Activated naive CD4-positive, alpha-beta T cell treated with anti-CD3 and anti-CD28 coated beads for 36 hours (primary cell): ENCODE results near the gene ITGA11. TPM values are rescaled to one million over a fixed set of nuclear protein-coding genes. Genes with fewer than 3 reads are reported as not detected.

Source experiments
- CTCF ChIA-PET: fragments of 350-600 bp; sonication (Branson Sonifier 250); formaldehyde crosslinking; loops from one replicate; lab custom pipeline; 2021; ENCODE audit warnings: antibody characterized with exemption; lab: Charles Lee
- DNase-seq: peaks from one replicate; pipeline ENCODE4 v3.0.0-alpha.2; 2020
- H3K27ac Mint-ChIP-seq: one replicate; pipeline ENCODE4 v1.8.0; 2021; ENCODE audit warnings: mild to moderate bottlenecking, mixed read lengths
- H3K27me3 Mint-ChIP-seq: one replicate; pipeline ENCODE4 v1.8.0; 2021; ENCODE audit warnings: low read depth, mixed read lengths
- H3K36me3 Mint-ChIP-seq: one replicate; pipeline ENCODE4 v1.8.0; 2021; ENCODE audit warnings: low read depth, mixed read lengths
- H3K4me1 Mint-ChIP-seq: one replicate; pipeline ENCODE4 v1.8.0; 2021; ENCODE audit warnings: low read depth, mixed read lengths
- H3K4me3 Mint-ChIP-seq: one replicate; pipeline ENCODE4 v1.8.0; 2021; ENCODE audit warnings: mild to moderate bottlenecking, moderate library complexity, mixed read lengths
- H3K9me3 Mint-ChIP-seq: one replicate; pipeline ENCODE4 v1.8.0; 2021; ENCODE audit warnings: mixed read lengths
- intact Hi-C: fragments of 100-400 bp; cut with micrococcal nuclease; formaldehyde crosslinking; loops from one replicate; pipeline ENCODE4 v1.15.1; 2023
- total RNA-seq, 2 experiments: library from RNA; stranded (reverse); gene quantifications; one replicate each; pipeline ENCODE4 v1.2.3, GENCODE V29; 2021

The ITGA11 gene
- total RNA-seq, 2 experiments from 2014 or later, result 0.02 to 0.12 TPM

DNA sequence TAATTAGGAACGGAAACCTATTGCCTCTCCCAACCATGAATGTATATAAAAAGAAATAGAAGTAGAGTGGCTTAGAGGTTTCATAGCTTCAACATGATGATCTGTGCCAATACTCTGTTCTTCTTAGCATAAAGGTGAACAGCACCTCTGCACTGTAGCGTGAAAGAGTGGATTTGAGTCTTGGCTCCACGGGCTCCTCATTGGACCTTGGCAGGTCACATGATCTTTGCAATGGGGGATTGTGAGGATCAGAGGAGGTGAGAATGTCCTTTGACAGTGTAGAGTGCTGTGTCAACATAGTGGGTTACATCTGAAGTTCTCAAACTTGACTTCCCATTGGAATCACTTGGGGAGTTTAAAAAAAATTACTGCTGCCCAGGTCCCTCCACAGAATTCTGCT, 103.0 kb downstream of the ITGA11 start:
- Mint-ChIP-seq H3K27ac (no peak overlapping the region), H3K4me3 (no peak overlapping the region), H3K36me3 (no peaks in the 10 kb centered on the region), H3K27me3 (no peaks in the 10 kb centered on the region), H3K9me3 (no peaks in the 10 kb centered on the region), H3K4me1 (peaks cover 28% of the 10 kb centered on the region)
- intact Hi-C loops, result no loop called here
- no peak for DNase-seq
- CTCF ChIA-PET, result interaction anchor here (0.8 to 1.4 kb wide), 3 partner anchors 14 to 67 kb away, joined by 3 to 4 read pairs (median 3); no protein-coding TSS in a partner anchor

DNA sequence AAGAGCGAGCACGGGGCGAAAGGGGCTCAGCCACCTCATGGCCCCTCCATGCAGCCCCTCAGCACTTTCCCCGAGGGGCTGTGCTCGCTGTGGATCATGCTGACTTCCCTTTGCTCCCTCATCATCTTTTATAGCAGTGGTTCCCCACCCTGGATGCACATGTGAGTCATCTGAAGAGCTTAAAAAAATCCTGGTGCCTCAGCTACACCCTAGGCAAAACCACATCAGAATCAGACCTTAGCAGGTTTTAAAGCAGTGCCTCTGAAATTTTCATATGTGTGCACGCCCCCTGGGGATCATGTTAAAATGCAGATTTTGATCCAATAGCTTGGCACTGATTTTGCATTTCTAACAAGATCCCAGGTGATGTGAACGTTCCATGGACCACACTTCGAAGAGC, 103.5 kb downstream of the ITGA11 start:
- peak; percentile 16 for DNase-seq
- Mint-ChIP-seq H3K4me3 (no peak overlapping the region), H3K27ac (no peak overlapping the region), H3K9me3 (no peaks in the 10 kb centered on the region), H3K36me3 (no peaks in the 10 kb centered on the region), H3K4me1 (peaks cover 28% of the 10 kb centered on the region), H3K27me3 (no peaks in the 10 kb centered on the region)
- CTCF ChIA-PET, result interaction anchor here (0.8 to 1.4 kb wide), 2 partner anchors 22 to 67 kb away, joined by 3 to 4 read pairs; no protein-coding TSS in a partner anchor
- intact Hi-C loops, result no loop called here

DNA sequence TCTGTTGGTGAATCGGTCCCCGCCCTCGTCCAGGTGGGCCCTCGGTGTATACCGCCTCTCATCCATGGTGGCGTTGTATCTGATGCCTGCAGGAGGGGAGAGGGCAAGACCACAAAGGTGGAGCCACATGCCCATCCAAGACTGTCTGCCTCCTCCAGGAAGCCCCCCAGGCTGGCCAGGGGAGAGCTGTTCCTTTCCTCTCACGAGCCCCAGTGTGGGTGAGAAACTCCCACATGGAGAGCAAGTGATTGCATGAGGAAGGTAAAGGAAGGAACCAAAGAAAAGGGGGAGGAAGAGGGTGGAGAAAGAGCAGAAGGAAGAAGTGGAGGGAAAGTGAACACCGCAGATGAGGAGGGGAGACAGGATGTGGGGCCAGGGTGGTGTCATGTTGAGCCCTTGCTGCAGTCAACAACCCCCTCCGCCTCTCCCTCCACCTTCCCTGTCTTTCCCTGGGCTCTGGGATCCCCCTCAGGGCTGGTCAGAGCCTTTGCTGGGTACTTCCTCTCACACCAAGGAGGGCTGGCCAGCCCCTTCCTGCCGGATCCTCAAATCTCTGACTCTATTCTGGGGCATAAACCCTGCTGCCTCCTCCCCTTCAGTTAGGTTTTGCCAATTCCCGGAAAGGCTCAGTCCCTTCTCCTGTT, 105.1 kb downstream of the ITGA11 start:
- H3K9me3 Mint-ChIP-seq, result no peaks in the 10 kb centered on the region
- no peaks in the 10 kb centered on the region for H3K36me3 Mint-ChIP-seq
- no peak overlapping the region for H3K4me3 Mint-ChIP-seq
- no peaks in the 10 kb centered on the region for H3K27me3 Mint-ChIP-seq
- DNase-seq, result peak; percentile 19
- peaks cover 28% of the 10 kb centered on the region for H3K4me1 Mint-ChIP-seq
- intact Hi-C loops, result no loop called here
- CTCF ChIA-PET, result interaction anchor here (0.5 kb wide), 1 partner anchor 297 kb away, joined by 3 read pairs; no protein-coding TSS in a partner anchor
- H3K27ac Mint-ChIP-seq, result no peak overlapping the region

DNA sequence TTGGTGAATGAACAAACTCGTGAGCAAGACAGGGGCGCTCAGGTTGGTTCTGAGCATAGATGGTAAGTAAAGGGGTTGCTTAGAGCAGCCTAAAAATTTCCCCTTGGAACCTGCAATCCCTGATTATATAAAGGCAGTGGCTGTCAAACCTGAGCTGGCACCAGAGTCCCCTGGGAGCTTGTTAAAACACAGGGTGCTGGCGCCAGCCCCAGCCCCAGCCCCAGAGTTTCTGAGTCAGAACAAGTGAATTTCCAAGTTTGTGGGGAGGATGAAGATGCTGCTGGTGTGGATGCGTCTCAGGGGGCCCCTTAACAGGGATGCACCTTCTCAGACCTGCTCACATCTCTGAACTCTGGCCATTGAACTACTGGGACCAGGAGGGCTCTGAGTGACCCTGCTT, 106.2 kb downstream of the ITGA11 start:
- no peak overlapping the region for H3K4me3 Mint-ChIP-seq
- DNase-seq, result no peak
- H3K4me1 Mint-ChIP-seq, result peaks cover 28% of the 10 kb centered on the region
- no peaks in the 10 kb centered on the region for H3K9me3 Mint-ChIP-seq
- H3K27me3 Mint-ChIP-seq, result no peaks in the 10 kb centered on the region
- no peaks in the 10 kb centered on the region for H3K36me3 Mint-ChIP-seq
- no peak overlapping the region for H3K27ac Mint-ChIP-seq
- intact Hi-C loops, result no loop called here
- CTCF ChIA-PET, result no interaction called here

DNA sequence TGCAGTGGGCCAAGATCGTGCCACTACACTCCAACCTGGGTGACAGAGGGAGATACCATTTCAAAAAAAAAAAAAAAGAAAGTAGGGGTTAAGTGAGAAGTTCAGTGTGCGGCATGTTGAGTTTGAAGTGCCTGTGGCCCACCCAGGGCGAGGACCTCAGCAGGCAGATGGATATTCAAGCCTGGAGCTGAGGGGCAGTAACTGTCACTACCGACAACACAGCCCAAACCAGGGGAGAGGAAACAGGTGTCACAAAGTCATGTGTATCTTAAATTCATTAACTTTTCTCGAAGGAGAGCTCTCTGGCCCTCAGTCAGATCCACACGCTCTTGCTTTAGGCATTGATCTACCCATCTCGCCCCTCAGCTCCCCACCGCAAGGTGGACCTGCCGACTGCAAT, 109.2 kb downstream of the ITGA11 start:
- CTCF ChIA-PET, result interaction anchor here (1.5 kb wide), 1 partner anchor 16 kb away, joined by 5 read pairs; no protein-coding TSS in a partner anchor
- no peak overlapping the region for H3K27ac Mint-ChIP-seq

DNA sequence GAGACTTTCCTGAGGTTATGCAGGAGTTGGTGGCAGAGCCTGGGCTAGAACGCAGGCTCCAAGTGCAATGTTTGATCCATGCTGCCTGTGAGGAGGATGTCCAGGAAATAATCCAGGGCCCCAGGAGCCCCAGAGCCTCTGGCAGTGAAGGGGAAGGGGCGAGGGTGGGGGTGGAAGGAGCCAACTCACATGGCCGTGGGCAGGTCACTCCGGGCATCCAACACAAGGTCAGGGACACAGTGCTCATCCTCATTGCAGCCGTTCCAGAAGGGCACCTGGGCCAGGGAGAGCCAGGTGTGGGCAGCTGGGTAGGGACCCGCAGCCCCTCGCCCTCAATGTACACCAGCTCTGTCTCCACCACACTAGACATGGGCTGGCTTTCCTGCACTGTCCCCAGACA, 110.7 kb downstream of the ITGA11 start:
- H3K27me3 Mint-ChIP-seq, result no peaks in the 10 kb centered on the region
- H3K27ac Mint-ChIP-seq, result no peak overlapping the region
- H3K4me3 Mint-ChIP-seq, result no peak overlapping the region
- peaks cover 2% of the 10 kb centered on the region for H3K4me1 Mint-ChIP-seq
- CTCF ChIA-PET, result interaction anchor here (1.0 kb wide), 1 partner anchor 9 kb away, joined by 3 read pairs; no protein-coding TSS in a partner anchor
- no peaks in the 10 kb centered on the region for H3K9me3 Mint-ChIP-seq
- intact Hi-C loops, result no loop called here
- DNase-seq, result no peak
- H3K36me3 Mint-ChIP-seq, result no peaks in the 10 kb centered on the region

More for the DNA sequence above, 109.2 kb downstream of the ITGA11 start:
- peaks cover 15% of the 10 kb centered on the region for H3K4me1 Mint-ChIP-seq
- no peaks in the 10 kb centered on the region for H3K36me3 Mint-ChIP-seq
- no peak overlapping the region for H3K4me3 Mint-ChIP-seq
- H3K9me3 Mint-ChIP-seq, result no peaks in the 10 kb centered on the region
- intact Hi-C loops, result no loop called here
- no peaks in the 10 kb centered on the region for H3K27me3 Mint-ChIP-seq
- DNase-seq, result no peak

DNA sequence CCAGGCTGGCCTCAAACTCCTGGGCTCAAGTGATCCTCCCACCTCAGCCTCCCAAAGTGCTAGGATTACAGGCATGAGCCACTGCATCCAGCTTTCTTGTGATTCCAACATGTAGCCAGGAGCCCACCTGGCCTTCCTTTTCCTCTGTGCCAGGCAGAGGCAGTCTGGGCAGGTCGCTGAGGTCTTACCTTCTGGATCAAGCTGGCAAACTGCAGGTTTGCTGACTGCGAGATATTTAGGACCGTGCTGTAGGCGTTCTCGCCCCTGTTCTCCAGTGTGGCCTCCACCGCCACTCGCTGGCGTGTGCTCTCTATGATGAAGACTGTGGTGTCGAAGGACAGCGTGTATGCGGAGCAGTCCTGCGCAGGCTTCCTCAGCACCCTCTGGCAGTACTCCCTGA, 112.0 kb downstream of the ITGA11 start:
- intact Hi-C loops, result no loop called here
- DNase-seq, result no peak
- CTCF ChIA-PET, result interaction anchor here (0.5 to 1.6 kb wide), 2 partner anchors 14 to 67 kb away, joined by 3 to 5 read pairs; no protein-coding TSS in a partner anchor
- Mint-ChIP-seq H3K27me3 (no peaks in the 10 kb centered on the region), H3K4me3 (no peak overlapping the region), H3K27ac (no peak overlapping the region), H3K36me3 (no peaks in the 10 kb centered on the region), H3K4me1 (no peaks in the 10 kb centered on the region), H3K9me3 (no peaks in the 10 kb centered on the region)

DNA sequence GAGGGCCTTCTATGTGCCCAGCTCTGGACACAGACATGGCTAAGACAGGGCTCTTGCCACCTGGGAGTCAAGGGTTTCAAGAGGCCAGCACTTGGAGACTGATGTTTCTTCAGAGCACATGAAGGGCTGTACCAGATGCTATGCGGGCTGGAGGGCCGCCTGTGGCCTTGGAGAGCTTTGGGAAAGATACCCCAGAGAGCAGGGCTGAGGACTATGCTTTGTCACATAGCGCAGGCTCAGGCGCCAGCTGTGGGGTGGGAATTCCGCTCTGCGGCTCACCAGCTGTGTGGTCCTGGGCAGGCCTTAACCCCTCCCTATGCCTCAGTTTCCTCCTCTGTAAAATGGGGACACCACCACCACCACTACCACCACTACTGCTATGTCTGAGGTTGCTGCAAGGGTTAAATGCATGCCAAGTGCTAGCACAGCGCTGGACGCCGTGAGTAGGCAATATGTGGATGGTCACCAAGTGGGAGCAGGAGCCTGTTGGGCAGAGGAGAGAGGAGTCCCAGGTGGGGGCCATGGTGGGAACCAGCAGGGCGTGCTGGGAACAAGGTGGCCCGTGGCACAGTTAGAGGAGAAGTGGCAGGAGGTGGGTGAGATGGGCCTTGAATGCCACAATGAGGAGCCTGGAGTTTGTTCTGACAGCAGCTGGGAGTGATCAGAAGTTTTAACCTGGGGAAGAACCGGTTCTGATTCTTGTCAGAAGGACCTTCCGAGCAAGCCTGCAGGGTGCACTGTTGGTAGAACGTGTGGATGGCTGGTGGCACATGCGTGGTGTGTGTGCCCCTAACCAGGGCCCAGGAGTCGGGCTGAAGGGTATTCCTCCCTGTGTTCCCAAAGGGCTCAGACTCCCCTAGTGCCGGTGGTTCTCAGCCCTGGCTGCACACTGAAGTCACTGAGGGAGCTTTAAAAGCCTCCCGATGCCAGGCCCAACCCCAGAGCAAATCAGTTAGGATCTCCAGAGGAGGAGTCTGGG, 112.7 kb downstream of the ITGA11 start:
- no peaks in the 10 kb centered on the region for H3K9me3 Mint-ChIP-seq
- no peaks in the 10 kb centered on the region for H3K36me3 Mint-ChIP-seq

DNA sequence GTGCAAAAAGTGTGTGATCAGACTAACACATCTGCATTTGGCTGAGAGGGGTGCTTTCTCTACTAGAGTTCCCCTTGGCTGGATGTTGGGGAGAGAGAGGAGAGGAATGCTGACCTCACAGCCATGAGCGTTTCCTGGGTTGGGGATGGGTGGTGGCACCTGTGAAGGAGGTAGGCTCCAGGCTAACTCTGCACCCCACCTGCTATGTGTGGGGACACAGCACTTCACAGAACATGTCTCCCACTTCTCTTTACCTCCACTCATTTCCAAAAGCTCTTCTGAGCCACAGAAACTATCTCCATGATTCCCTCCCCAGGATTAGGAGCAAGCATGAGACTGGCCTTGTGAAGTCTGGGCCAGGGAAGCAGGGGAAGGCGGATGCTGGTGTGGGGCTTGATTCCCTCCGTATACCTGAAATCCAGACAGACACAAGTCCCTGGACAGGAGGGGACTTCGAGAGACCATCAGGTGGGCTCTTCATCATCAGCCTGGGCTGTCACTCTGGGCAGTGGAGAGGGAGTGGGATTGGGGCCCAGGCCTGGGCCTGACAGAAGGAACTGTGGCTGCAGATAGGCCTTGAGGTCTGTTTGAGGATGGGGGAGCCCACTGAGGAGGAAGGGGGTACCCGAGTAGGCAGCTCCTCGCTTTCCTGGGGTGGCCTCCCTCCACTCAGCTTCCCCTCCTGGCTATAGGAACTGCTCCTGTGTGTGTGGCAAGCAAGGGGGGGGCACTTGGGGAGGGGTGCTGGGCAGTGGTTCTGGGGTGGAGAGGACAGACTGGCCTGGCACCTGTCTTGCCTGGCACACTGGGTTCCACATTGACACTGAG, 113.7 kb downstream of the ITGA11 start:
- H3K4me1 Mint-ChIP-seq, result no peaks in the 10 kb centered on the region
- H3K9me3 Mint-ChIP-seq, result no peaks in the 10 kb centered on the region
- CTCF ChIA-PET, result interaction anchor here (1.6 kb wide), 1 partner anchor 12 kb away, joined by 5 read pairs; no protein-coding TSS in a partner anchor
- intact Hi-C loops, result no loop called here
- DNase-seq, result no peak
- no peaks in the 10 kb centered on the region for H3K27me3 Mint-ChIP-seq
- H3K4me3 Mint-ChIP-seq, result no peak overlapping the region
- H3K27ac Mint-ChIP-seq, result no peak overlapping the region
- H3K36me3 Mint-ChIP-seq, result no peaks in the 10 kb centered on the region

More for the DNA sequence above, 112.7 kb downstream of the ITGA11 start:
- Mint-ChIP-seq H3K27ac (no peak overlapping the region), H3K4me3 (no peak overlapping the region), H3K4me1 (no peaks in the 10 kb centered on the region), H3K27me3 (no peaks in the 10 kb centered on the region)
- DNase-seq, result no peak
- intact Hi-C loops, result no loop called here
- CTCF ChIA-PET, result interaction anchor here (0.5 to 1.6 kb wide), 2 partner anchors 13 to 66 kb away, joined by 3 to 5 read pairs; no protein-coding TSS in a partner anchor

DNA sequence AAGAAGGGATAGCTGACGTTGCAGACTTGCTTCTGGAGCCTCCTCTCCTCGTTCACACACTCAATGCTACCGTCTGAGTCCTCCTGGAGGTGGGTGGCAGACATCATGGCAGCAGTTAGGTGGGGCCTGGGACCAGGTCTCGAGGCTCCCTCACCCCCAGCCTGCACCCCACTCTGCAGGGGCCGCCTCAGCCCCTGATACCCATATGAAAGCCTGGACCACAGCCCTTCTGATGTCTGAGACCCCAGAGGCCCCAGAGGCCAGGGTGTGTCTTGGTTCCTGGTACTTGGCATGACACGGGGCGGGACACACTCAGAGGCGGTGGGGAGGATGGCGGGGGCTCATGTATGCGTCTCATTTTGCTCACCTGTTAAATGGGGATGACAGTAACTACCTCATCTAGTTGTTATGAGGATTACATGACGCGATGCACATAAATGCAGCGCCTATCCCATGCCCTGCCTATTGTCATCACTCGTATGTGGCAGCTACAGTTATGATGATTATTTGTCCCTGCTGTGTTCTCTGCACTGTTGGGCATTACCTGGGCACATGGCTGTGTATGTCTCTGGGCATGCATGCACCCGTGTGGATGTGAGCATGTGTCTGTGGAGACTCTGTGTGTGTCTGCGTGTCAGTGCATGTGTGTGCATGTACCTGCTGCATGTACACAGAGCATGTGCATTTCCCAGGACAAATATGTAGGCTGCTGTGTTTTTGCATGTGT, 114.5 kb downstream of the ITGA11 start:
- Mint-ChIP-seq H3K4me3 (no peak overlapping the region), H3K27me3 (no peaks in the 10 kb centered on the region), H3K36me3 (no peaks in the 10 kb centered on the region), H3K4me1 (no peaks in the 10 kb centered on the region), H3K27ac (no peak overlapping the region), H3K9me3 (no peaks in the 10 kb centered on the region)
- CTCF ChIA-PET, result no interaction called here
- intact Hi-C loops, result no loop called here
- DNase-seq, result no peak

DNA sequence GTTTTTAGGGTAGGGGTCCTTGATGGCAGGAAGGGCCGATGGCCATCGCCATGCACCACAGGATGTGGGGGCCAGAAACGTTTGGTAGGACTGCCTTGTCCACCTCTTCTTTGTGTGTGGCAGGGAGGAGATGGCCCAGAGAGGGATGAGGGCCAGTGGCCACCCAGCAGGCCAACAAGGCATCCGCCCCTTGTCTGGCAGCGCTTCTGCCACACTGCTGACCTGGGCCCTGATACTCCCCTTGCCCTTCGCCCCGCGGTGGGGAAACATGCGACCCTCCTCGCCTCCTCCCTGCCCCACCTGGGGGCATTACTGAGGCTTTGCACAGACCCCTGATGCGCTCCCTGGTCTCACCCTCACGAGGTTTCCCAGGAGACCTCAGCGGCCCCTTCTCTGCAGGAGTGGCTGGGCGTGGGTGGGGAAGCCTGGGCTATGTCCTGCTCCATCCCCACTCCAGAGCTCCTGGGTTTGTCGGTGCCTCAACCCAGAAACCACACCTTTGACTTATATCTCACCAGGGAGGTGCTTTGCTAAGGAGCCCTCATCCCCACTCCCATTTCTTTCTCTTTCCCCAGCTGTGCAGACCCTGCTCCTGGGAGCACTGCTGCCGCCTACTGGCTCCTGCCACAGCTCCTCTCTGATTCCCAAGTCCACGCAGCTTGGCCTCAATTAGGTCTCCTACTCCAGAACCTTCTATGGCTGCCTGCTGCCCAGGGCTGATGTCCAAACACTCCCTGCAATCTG, 115.7 kb downstream of the ITGA11 start:
- no peaks in the 10 kb centered on the region for H3K4me1 Mint-ChIP-seq
- no peak overlapping the region for H3K4me3 Mint-ChIP-seq
- no peaks in the 10 kb centered on the region for H3K27me3 Mint-ChIP-seq
- H3K36me3 Mint-ChIP-seq, result no peaks in the 10 kb centered on the region
- H3K27ac Mint-ChIP-seq, result no peak overlapping the region
- CTCF ChIA-PET, result interaction anchor here (0.9 to 1.4 kb wide), 3 partner anchors 10 to 63 kb away, joined by 3 to 4 read pairs (median 3); no protein-coding TSS in a partner anchor
- no peaks in the 10 kb centered on the region for H3K9me3 Mint-ChIP-seq
- intact Hi-C loops, result no loop called here
- no peak for DNase-seq
